Jurkat, Clone E6-1 (cell line): ENCODE data around the gene CCT7.

Experiments
- DNase-seq: peaks from one replicate; pipeline ENCODE4 v3.0.0-alpha.2; 2011; ENCODE audit warnings: low read depth, low spot score
- H3K4me3 ChIP-seq: 2 replicates; pipeline ENCODE4 v1.5.1; 2011; ENCODE audit warnings: mild to moderate bottlenecking, low read length, control low read depth, moderate library complexity

Gene CCT7

DNA sequence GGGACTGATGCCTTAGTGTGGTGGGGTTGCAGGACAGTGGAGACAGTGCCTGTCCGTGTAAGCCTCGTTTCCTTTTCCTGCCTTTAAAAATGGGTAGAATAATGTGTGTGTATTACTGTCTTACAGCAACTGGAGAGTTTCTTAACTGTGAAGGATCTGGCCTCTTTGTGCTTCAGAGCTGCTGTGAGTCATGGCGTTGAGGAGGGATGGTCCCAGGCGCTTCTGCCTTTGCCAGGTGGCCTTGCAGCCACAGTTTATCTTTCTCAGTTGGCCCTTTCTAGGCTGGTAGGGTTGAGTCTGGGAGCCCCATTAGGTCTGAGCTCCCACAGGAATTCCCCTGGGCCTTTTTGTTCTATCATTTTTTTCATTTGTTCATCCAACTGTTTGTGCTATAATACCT, 10.3 kb upstream of the CCT7 start:
- H3K4me3 ChIP-seq, result no peak overlapping the region
- no peak for DNase-seq

DNA sequence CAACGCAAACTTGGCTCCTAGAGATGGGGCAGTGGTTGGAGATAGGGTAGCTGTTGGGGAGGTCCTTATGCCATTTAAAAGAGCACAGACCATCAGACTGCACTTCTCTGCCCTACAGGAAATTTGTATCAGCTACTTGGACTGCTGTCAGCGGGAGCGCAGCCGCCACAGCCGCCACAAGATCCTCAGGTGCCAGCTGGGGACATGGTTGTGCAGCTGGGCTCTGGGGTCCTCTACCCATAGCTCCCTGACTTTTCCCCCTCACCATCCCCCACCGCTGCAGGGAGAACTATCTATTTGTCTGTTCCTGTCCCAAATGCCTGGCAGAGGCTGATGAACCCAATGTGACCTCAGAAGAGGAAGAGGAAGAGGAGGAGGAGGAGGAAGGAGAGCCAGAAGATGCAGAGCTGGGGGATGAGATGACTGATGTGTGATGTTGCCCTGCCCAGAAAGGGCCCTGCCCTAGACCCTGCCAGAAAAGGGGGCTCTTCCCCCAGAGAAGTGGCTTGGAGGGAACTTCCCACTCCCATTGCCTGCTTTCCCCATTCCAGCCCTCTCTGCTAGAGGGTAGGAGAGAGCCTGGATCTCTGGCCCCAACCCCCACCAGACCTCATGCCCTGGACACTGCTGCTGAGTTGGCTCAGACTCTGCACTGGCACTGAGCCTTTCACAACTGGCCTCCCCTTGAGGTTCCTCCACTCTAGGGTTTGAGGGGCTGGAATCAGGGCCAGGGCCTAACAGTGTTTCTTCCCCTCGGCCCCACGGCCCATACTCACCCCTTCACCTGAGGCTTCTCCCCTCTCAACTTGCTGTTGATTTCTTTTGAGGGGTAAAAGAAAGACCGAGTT, 8.4 kb upstream of the CCT7 start:
- no peak overlapping the region for H3K4me3 ChIP-seq

DNA sequence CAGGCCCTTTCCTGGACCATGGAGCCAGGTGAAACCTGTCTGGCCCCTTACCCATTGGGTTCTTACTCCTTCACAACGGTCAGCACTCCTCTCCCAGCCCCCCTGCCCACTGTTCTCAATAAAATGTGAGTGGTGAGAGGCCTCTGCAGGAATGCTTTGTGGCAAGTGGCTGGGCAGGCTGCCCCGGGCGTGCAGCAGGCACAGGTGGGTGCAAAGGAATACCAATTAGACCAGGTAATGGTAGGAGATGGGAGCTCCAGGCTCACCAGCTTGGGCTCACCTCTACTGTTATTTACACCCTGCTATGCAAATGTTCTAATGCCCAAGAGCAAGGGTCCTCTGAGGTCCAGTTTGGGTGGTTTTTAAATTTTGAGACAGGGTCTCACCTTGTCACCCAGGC, 7.0 kb upstream of the CCT7 start:
- DNase-seq, result no peak
- no peak overlapping the region for H3K4me3 ChIP-seq

More for the DNA sequence above, 8.4 kb upstream of the CCT7 start:
- no peak for DNase-seq

DNA sequence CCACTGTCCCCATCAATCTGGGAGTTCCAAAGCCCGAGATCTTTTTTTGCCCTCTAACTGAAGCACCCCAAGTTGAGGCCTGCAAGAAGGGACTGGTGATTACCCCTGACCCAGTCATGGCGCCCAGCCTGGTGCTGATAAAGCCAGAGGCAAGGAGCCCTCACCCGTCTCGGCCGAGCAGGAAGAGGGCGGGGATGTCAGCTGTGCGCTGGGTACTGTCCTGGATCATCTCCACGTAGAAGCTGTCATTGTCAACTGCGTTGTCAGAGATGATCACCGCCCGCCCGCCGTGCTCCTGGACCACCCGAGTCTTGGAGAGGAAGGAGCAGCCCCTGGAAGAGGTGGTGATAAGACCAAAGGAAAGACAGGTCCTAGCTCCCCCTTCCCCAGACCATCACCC, 5.5 kb upstream of the CCT7 start:
- no peak overlapping the region for H3K4me3 ChIP-seq
- DNase-seq, result no peak

DNA sequence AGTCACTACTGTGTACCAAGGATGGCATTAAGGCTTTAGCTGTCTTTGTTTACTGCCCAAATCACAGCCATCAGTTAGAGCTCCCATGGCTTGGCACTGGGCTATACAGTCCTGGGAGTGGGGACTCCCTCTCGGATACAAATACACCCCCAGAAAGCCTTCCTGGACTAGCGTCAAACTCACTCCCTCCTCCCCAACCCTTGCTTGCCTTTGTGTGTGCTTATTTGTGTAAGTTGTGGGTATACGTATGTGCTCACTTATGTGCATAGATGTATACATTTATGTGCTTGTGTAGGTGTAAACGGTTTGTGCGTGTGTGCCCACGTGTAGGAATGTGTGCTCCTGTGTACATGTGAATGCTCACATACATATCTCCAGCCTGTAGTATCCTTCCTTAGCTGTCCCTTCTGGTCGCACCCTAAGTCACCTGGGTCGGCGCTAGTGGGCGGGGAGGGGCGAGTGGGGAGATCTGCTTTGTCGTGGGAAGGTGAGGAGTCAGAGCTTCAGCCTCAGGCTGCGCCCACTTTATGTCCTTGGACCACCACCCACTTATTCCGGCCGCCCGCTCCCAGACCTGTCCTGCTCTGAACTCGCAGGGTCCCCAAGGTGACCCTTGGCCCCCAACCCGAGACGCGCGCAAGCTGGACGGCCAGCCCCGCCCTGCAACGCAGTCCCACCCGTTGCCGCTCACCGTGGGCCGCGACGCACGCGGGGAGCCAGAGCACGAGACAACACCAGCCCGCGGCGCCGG, 1.5 kb upstream of the CCT7 start:
- H3K4me3 ChIP-seq, result peak overlapping the region; percentile 98
- DNase-seq, result no peak

DNA sequence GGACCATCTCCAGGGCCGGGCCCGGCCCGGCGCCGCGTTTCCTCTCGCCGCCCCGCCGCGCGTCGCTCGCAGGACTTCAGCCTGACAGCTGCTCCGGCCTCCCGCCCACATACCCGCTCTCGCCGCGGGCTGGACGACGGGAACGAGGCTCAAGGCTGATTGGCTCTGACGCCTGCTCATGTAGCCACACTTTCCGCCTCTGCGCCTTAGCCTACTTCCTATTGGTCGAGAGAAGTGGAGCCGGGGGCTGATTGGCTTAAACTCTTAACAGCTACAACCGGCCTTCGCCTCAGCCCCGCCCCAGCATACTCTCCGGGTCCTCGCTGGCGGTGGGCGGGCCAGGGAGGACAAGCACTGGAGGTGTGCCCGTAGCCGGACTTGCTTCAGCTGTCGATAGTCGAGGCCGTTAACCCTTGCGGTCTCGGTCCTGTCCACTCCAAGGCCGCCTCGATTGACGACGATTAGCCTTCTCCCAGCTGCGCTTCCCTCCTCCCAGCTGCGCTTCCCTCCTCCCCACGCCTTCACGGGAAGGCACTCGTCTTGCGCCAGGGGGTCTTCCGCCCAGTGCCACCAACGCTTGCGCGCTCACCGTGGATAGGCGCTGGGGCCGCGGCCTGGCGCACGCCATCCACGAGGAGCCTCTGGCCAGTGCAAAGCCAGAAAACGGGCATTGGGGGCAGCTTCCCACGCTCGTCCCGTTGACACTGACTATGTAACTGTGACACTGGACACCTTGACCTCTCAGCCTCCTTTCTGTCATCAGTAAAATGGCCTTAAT, 765 bp upstream of the CCT7 start, which contains the start of gene PRADC1:
PRADC1 (minus strand) TSS at position 86 of the 778 bp plus-strand sequence; CDS start at position 7, 79 bp downstream.
- DNase-seq, result peak; percentile 98
- peak within 1 kb of the TSS; percentile 98 for H3K4me3 ChIP-seq

DNA sequence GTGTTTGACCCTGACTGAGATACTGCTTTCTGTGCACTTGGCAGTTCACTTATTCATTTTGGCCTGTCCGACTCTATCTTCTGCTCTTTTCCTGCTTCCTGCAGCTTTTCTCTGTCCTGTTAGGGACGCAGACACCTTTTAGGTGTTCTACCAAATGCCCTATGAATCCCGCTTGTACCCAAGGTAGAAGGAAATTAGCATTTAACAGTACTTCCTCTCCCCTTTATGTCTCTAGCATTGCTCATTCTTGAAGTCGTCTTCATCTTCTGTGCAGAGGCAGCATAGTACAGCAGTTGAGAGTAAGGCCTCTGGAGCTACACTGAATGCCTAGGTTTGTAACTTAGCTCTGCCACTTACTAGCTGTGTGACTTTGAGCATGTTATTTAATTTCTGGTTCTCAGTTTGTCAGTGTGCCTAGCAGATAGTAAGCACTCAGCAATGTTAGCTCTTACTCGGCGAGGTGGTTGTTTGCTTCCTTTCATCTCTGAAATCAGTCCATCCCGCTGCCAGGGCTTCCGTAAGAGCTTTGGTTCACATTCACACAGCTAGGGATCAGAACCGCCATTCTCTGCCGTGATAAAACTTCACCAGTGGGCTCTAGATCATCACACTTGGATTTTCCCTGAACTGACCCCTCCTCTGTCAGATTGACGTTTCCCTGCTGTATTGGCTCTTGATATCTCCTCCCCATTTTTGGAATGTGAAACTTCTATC, 1.4 kb downstream of the CCT7 start:
- H3K4me3 ChIP-seq, result peak overlapping the region; percentile 98
- no peak for DNase-seq

DNA sequence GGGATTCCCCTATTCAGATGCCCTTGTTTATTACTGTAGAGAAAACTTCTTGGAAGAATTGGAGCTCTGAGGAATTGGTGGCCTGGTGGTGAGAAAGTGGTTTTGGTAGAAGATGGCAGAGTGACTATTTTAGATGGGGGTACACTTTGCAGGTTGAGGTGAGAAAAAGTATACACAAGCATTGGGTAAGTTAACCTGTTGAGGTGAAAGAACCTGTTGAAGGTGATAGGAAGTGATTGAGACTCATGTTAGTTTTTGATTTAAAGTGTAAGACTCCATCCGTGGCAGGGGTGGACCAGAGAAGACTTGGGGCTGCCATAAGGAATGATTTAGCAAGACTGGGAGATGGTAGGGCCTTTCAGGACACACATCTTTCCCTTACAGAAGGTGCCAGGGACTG, 3.1 kb downstream of the CCT7 start:
- no peak overlapping the region for H3K4me3 ChIP-seq
- no peak for DNase-seq

DNA sequence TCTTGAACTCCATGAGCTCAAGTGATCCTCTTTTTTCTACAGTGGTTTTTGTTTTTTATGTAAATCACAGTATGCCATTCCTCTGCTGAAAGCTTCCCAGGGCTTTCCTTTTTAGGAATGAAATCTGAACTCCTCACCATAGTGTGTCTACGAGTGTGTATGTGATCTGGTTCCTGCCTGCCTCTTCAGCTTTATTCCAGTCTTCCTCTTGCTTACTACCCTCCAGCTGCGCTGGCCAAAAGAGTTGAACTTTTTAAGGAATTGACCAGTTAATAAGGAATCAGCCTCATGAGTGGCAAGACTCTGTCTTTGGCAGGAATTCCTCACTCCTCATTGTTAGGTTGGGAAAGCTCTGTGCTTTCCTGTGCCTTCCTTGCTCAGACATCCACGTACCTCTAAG, 4.0 kb downstream of the CCT7 start:
- DNase-seq, result no peak
- H3K4me3 ChIP-seq, result no peak overlapping the region

DNA sequence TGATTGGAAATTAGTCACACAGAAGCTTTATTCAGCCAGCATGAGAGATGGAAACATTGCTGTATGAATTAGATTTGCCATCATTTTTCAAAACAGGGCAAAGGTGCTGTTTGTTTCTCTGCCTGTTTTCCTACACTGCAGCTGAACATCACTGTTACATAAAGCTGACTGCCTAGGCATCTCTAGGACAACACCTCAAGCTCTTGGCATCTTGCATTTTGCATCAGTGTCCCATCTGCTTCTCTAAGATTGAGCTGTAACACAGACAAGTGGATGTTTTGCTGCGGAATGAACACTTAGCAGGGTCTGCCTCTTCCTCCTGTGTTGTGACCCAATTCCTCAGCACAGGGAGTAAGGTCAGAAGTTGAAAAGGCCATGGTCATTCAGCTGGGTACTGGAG, 4.9 kb downstream of the CCT7 start:
- no peak for DNase-seq
- no peak overlapping the region for H3K4me3 ChIP-seq

DNA sequence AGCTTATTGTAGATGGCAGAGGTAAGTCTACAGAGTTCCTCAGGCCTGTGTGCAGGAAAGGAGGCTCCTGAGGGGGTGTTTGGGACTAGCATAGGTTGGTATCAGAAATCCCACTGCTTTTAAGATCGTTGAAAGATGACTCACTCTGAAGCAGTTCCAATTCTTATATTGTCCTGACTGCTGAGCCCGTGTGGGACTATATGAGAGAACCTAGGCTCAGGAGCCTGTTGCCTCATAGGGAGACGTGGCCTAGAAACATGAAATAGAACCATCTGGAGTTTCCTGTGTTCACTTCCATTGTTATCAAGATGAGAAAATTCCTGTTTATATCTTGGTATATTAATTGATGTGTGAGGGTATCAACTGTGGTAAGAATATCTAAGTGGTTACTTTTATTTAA, 5.7 kb downstream of the CCT7 start:
- no peak overlapping the region for H3K4me3 ChIP-seq
- DNase-seq, result no peak

DNA sequence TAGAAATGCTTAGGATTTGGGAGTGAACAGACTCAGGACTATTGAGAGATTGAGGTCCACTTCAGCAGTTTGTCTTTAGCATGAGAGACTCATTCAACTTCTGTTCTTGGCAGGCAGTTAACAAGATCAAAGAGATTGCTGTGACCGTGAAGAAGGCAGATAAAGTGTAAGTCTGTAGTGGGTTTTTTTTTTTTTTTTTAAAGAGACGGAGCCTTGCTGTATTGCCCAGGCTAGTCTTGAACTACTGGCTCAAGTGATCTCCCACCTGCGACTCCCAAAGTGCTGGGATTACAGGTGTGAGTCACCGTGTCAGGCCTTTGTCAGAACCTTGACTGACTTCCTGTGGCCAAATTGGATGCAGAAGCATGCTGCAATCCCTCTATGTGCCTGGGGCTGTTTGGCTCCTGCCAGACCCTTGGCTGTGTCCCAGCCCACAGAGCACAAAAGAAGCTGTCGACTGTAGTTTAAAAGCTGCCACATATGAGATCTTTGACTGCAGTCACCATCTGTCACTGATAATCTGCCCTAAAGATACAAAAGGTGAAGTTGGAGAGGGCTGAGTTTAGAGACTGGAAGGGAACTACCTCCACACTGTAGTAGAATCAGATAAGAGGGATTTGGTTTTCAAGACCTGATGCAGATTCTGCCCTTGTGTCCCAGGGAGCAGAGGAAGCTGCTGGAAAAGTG, 9.9 kb downstream of the CCT7 start:
- no peak overlapping the region for H3K4me3 ChIP-seq
- peak; percentile 29 for DNase-seq

DNA sequence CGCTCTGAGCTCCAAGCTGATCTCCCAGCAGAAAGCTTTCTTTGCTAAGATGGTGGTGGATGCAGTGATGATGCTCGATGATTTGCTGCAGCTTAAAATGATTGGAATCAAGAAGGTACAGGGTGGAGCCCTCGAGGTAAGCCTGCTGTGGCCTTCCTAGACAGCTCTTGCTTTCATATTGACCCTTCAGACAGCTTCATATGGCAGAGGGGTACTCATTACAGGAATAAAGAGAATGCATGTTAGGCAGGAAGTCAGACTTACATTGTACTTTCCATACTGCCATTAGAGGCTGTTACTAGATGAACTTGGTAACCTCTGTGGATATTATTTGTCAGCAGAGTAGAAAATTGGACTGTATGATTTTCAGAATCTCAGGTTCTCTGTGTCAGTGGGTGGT, 10.5 kb downstream of the CCT7 start:
- no peak overlapping the region for H3K4me3 ChIP-seq
- DNase-seq, result no peak

DNA sequence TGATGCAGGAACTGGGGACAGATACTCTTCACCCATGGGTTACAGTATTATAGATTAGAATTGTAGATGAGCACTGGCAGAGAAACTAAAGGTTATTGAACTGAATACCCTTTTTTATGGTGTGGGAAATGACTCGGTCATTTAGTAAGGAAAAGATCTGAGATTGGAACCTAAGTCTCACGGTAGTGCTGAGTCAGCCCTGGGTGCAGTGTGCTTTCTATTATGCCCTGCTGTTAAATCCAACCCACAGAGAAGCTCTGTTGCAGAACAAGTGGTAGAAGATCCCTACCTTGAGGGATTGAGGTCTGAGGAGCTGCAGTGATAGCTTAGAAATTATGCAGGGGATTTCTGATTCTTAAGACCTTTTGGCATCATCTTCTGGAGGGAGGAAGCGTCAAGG, 12.7 kb downstream of the CCT7 start:
- no peak overlapping the region for H3K4me3 ChIP-seq
- DNase-seq, result no peak

DNA sequence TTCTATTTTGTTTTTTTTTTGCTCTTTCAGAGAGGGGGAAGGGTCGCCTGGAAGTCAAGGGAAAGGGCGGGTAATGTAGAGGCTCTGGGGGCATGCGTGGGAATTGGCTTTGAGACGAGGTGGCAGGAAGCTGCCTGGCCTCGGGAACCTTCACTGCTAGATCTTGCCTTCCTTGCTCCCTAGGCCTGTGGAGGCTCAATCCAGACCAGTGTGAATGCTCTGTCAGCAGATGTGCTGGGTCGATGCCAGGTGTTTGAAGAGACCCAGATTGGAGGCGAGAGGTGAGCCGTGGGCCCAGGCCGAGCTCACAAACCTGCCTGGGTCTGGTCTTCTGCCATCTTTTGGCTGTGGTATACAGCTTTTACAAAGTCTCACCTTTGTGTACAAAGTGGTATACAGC, 15.5 kb downstream of the CCT7 start:
- DNase-seq, result no peak
- H3K4me3 ChIP-seq, result no peak overlapping the region

DNA sequence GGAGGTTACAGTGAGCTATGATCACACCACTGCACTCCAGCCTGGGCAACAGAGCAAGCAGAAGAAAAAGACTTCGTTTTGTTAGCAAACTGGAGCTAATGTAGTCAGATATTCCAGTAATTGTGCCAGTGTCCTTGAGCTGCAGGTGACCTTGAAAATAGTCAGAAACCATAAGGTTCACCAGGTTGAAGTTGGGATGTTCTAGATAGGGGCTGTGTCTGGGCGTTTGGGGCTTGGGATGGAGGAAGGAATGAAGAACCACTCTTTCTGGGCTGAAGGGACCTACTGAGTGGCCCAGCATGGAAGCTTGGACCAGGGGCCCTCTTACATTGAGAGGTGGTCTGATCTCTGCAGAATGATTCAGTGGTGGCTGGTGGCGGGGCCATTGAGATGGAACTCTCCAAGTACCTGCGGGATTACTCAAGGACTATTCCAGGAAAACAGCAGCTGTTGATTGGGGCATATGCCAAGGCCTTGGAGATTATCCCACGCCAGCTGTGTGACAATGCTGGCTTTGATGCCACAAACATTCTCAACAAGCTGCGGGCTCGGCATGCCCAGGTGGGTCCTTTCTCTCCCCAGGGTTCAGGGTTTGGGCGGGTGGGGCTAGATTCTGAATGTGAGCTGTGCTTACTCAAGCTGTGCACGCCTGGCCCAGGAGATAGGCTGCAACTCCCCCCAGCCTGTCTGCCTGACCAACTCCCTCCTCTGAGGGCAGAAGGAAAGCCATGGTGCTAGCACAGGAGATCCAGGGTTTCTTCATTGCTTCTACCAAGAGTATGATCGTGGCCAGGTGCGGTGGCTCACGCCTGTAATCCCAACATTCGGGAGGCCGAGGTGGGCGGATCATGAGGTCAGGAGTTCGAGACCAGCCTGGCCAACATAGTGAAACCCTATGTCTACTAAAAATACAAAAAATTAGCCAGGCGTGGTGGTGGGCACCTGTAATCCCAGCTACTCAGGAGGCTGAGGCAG, 17.1 kb downstream of the CCT7 start:
- H3K4me3 ChIP-seq, result no peak overlapping the region
- no peak for DNase-seq

DNA sequence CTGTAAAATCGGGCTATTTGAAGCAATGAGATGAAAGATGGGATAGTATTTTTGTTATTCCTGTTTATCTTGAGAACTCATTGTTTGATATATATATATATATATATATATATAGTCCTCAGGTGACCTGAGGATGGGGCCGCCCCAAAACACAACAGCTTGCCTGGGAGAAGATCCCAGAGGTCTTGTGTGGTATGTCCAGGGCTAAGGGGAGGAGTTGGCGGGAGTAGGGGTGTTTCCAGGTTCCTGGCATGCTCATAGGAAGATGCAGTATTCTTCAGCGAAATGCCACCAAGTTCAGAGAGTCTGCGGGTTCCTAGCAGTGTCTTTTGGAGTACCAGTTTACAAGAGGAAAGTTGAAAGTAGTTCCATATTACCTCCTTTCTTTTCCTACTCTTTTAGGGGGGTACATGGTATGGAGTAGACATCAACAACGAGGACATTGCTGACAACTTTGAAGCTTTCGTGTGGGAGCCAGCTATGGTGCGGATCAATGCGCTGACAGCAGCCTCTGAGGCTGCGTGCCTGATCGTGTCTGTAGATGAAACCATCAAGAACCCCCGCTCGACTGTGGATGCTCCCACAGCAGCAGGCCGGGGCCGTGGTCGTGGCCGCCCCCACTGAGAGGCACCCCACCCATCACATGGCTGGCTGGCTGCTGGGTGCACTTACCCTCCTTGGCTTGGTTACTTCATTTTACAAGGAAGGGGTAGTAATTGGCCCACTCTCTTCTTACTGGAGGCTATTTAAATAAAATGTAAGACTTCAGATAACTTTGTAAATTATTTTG, 18.3 kb downstream of the CCT7 start:
- no peak overlapping the region for H3K4me3 ChIP-seq
- no peak for DNase-seq
